ENCODE data around the gene BRCA1.
A peak's percentile ranks its signal among the peaks of the same experiment; 100 is the strongest.

BRCA1 gene

GRCh38 chr17:42999003-42999525 is 126.1 kb downstream of the BRCA1 start:
- no peak for DNase-seq

GRCh38 chr17:42997984-42998938 is 126.9 kb downstream of the BRCA1 start, which contains the start of gene RPL27:
TSS of gene RPL27 (plus strand) at chr17:42998419. CDS start at chr17:42998751, 332 bp downstream.
- DNase-seq, result peak; percentile 98

- DNase-seq, result no peak
Observed at GRCh38 chr17:42997390-42997983, 127.7 kb downstream of the BRCA1 start.
